ENCODE results near the gene SYTL3. TPM values are rescaled to one million over a fixed set of nuclear protein-coding genes. Genes with fewer than 3 reads are reported as not detected.

Gene SYTL3
- total and polyA plus RNA-seq, 9 of the 15 experiments (the other 6 are each of a cell fraction or from before 2014, with no cell fraction given) = 0.04 to 0.46 (median 0.17) TPM; not detected in 1

- Histone ChIP-seq H3K4me3 (no peak overlapping the region), H3K4me1 (replicated peaks in 1 of 2; ENCODE audit: control insufficient read depth in 2 of 2, insufficient read depth in 2 of 2, low read length in 2 of 2) (peaks cover 4 to 23% of the 10 kb centered on the region in 2 experiments; a peak in 3 of 5 replicates), H3K9me3 (replicated peaks; ENCODE audit: control insufficient read depth, insufficient read depth, low read depth, low read length) (no peaks in the 10 kb centered on the region), H3K9me1 (ENCODE audit: control insufficient read depth, insufficient read depth, low read length) (no peaks in the 10 kb centered on the region), H3K79me2 (ENCODE audit: control insufficient read depth, insufficient read depth, low read length) (no peaks in the 10 kb centered on the region), H2AFZ (ENCODE audit: low read depth, low read length) (no peak overlapping the region), H3K4me2 (ENCODE audit: insufficient read depth, low read length) (no peak overlapping the region), H3K27ac (ENCODE audit: extremely low read depth, low read depth, low read length) (no peak overlapping the region), H3K36me3 (ENCODE audit: control insufficient read depth, insufficient read depth, low read length) (no peaks in the 10 kb centered on the region), H4K20me1 (replicated peaks; ENCODE audit: control insufficient read depth, insufficient read depth, low read length) (peaks cover 15% of the 10 kb centered on the region), H3K27me3 (ENCODE audit: control insufficient read depth in 2 of 2, insufficient read depth in 2 of 2, low read length in 2 of 2) (peaks cover 25 to 52% of the 10 kb centered on the region in 2 experiments), H3K9ac (ENCODE audit: insufficient read depth in 1 of 2, low read depth in 2 of 2, low read length in 2 of 2) (no peak overlapping the region)
- no TSS peak for BruUV-seq (replicated peaks)
- ChIA-PET POLR2A (interaction anchor here (0.6 to 1.5 kb wide), 6 partner anchors 9 to 69 kb away, joined by 3 to 9 read pairs (median 4); no protein-coding TSS in a partner anchor), CTCF (ENCODE audit: low intra/inter-chr PET ratio) (no interaction called here)
- in situ Hi-C loops (cut with MboI) (no loop called here), intact Hi-C loops (cut with micrococcal nuclease) (no loop called here)
- FAIRE-seq (no peak), DNase-seq (ENCODE audit: extremely low read depth in 1 of 4, low spot score in 3 of 4) (no peak), ATAC-seq (no peak)
- 21% methylated on average over 13 of the region's 13 CpGs for WGBS (ENCODE audit: insufficient coverage, low coverage, missing lambda C conversion rate)
- TF ChIP-seq SMARCA5 (IDR thresholded peaks at IDR 0.05) = no peak
- peak; percentile 37; the same call in 1 of the 2 replicates for TF ChIP-seq BHLHE40 (IDR thresholded peaks at IDR 0.05; ENCODE audit: low read length)
These were observed 105.8 kb downstream of the SYTL3 start for GRCh38 chr6:158755636-158756035.

DNA sequence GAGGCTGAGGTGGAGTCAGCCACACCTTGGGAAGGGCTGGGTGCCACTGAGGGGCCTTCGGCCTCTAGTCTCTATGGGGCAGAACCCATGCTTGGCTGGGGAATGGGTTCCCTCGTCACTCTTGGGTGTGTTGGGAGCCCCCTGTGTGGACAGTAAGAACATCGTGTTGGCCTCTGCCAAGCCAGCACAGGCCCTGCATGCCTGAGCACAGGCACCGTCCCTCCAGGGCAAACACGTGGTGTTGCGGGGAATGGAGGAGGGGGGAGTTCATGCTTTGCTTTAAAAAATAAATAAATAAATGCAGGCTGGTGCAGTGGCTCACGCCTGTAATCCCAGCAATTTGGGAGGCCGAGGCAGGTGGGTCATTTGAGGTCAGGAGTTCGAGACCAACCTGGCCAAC, 106.3 kb downstream of the SYTL3 start:
- Histone ChIP-seq H2AFZ (ENCODE audit: low read depth, low read length) (no peak overlapping the region), H3K9ac (ENCODE audit: insufficient read depth in 1 of 2, low read depth in 2 of 2, low read length in 2 of 2) (no peak overlapping the region), H3K9me3 (replicated peaks; ENCODE audit: control insufficient read depth, insufficient read depth, low read depth, low read length) (no peaks in the 10 kb centered on the region), H3K27me3 (ENCODE audit: control insufficient read depth in 2 of 2, insufficient read depth in 2 of 2, low read length in 2 of 2) (peaks cover 24 to 47% of the 10 kb centered on the region in 2 experiments), H3K79me2 (ENCODE audit: control insufficient read depth, insufficient read depth, low read length) (no peaks in the 10 kb centered on the region), H3K4me3 (no peak overlapping the region), H3K36me3 (ENCODE audit: control insufficient read depth, insufficient read depth, low read length) (no peaks in the 10 kb centered on the region), H3K27ac (ENCODE audit: extremely low read depth, low read depth, low read length) (no peak overlapping the region), H3K9me1 (ENCODE audit: control insufficient read depth, insufficient read depth, low read length) (no peaks in the 10 kb centered on the region), H3K4me1 (replicated peaks in 1 of 2; ENCODE audit: control insufficient read depth in 2 of 2, insufficient read depth in 2 of 2, low read length in 2 of 2) (peaks cover 4 to 23% of the 10 kb centered on the region in 2 experiments; a peak in 3 of 5 replicates), H4K20me1 (replicated peaks; ENCODE audit: control insufficient read depth, insufficient read depth, low read length) (peaks cover 15% of the 10 kb centered on the region), H3K4me2 (ENCODE audit: insufficient read depth, low read length) (no peak overlapping the region)
- FAIRE-seq = no peak
- POLR2A ChIA-PET = interaction anchor here (0.6 to 1.4 kb wide), 4 partner anchors 8 to 69 kb away, joined by 3 to 9 read pairs (median 4); no protein-coding TSS in a partner anchor
- WGBS (ENCODE audit: insufficient coverage, low coverage, missing lambda C conversion rate) = 43% methylated on average over 9 of the region's 9 CpGs
- no TSS peak for BruUV-seq (replicated peaks)
- TF ChIP-seq, protein P1, sequence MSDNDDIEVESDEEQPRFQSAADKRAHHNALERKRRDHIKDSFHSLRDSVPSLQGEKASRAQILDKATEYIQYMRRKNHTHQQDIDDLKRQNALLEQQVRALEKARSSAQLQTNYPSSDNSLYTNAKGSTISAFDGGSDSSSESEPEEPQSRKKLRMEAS (CRISPR knock-in tag; IDR thresholded peaks at IDR 0.05) = peak; percentile 18; the same call in 1 of the 2 replicates
- TF ChIP-seq RBM34 (IDR thresholded peaks at IDR 0.05; ENCODE audit: borderline replicate concordance, insufficient read depth, low read length) = no peak
- CTCF ChIA-PET (ENCODE audit: low intra/inter-chr PET ratio) = no interaction called here
- ATAC-seq = no peak
- in situ Hi-C loops (cut with MboI) (no loop called here), intact Hi-C loops (cut with micrococcal nuclease) (no loop called here)
- DNase-seq (ENCODE audit: extremely low read depth in 1 of 4, low spot score in 3 of 4) = no peak

Measured in K562 (cell line).